WTC11 (cell line): ENCODE measurements around the gene MYH9.

Experiments
- FOXJ3 ChIP-seq: sonication (generic); formaldehyde crosslinking; IDR thresholded peaks from 2 replicates; pipeline ENCODE4 v1.9.0; 2021; ENCODE audit warnings: missing genetic modification reagents, mild to moderate bottlenecking, borderline replicate concordance
- KAT7 ChIP-seq: sonication (generic); formaldehyde crosslinking; IDR thresholded peaks from 2 replicates; pipeline ENCODE4 v1.8.1; 2023; ENCODE audit warnings: missing genetic modification reagents, mild to moderate bottlenecking, borderline replicate concordance
- TEAD4 ChIP-seq: sonication (generic); formaldehyde crosslinking; IDR thresholded peaks from 2 replicates; pipeline ENCODE4 v1.8.0; 2022; ENCODE audit warnings: mild to moderate bottlenecking, missing genetic modification reagents
- TP53 ChIP-seq: sonication (generic); formaldehyde crosslinking; IDR thresholded peaks from 2 replicates; pipeline ENCODE4 v1.8.1; 2023; ENCODE audit warnings: mild to moderate bottlenecking, missing genetic modification reagents
- ZNF121 ChIP-seq: sonication (generic); formaldehyde crosslinking; IDR thresholded peaks from 2 replicates; pipeline ENCODE4 v1.8.0; 2023; ENCODE audit warnings: missing genetic modification reagents
- TF ChIP-seq, protein P1 (sequence below): fragments of 200-600 bp; IDR thresholded peaks from 2 replicates; pipeline ENCODE4 v1.8.0; 2022; ENCODE audit warnings: antibody characterized with exemption
- TF ChIP-seq, protein P2 (sequence below): sonication (generic); formaldehyde crosslinking; IDR thresholded peaks from 2 replicates; pipeline ENCODE4 v1.8.1; 2023; ENCODE audit warnings: mild to moderate bottlenecking, missing genetic modification reagents, moderate library complexity
- TF ChIP-seq, protein P3 (sequence below): sonication (generic); formaldehyde crosslinking; IDR thresholded peaks from 2 replicates; pipeline ENCODE4 v1.8.1; 2022; ENCODE audit warnings: missing genetic modification reagents, borderline replicate concordance

DNA sequence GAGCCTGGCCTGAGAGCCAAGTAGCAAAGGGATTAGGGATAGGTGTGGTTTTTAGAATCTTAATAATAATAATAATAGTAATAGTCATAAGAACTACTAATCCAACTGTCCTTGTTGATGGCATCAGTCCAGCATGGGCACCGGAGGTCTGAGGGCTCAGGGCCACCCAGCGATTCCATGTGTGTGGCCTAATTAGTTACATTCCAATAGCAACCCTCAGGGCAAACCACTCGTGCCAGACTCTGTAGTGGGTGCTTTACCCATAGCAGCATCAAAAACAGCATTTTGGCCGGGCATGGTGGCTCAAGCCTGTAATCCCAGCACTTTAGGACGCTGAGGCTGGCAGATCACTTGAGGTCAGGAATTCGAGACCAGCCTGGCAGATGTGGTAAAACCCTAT lies 19.0 kb upstream of the MYH9 start:
- TF ChIP-seq, protein P1, sequence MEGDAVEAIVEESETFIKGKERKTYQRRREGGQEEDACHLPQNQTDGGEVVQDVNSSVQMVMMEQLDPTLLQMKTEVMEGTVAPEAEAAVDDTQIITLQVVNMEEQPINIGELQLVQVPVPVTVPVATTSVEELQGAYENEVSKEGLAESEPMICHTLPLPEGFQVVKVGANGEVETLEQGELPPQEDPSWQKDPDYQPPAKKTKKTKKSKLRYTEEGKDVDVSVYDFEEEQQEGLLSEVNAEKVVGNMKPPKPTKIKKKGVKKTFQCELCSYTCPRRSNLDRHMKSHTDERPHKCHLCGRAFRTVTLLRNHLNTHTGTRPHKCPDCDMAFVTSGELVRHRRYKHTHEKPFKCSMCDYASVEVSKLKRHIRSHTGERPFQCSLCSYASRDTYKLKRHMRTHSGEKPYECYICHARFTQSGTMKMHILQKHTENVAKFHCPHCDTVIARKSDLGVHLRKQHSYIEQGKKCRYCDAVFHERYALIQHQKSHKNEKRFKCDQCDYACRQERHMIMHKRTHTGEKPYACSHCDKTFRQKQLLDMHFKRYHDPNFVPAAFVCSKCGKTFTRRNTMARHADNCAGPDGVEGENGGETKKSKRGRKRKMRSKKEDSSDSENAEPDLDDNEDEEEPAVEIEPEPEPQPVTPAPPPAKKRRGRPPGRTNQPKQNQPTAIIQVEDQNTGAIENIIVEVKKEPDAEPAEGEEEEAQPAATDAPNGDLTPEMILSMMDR: no peak
- TF ChIP-seq, protein P2, sequence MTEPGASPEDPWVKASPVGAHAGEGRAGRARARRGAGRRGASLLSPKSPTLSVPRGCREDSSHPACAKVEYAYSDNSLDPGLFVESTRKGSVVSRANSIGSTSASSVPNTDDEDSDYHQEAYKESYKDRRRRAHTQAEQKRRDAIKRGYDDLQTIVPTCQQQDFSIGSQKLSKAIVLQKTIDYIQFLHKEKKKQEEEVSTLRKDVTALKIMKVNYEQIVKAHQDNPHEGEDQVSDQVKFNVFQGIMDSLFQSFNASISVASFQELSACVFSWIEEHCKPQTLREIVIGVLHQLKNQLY: no peak
- no peak for TF ChIP-seq KAT7 (CRISPR knock-in tag)
- TF ChIP-seq, protein P3, sequence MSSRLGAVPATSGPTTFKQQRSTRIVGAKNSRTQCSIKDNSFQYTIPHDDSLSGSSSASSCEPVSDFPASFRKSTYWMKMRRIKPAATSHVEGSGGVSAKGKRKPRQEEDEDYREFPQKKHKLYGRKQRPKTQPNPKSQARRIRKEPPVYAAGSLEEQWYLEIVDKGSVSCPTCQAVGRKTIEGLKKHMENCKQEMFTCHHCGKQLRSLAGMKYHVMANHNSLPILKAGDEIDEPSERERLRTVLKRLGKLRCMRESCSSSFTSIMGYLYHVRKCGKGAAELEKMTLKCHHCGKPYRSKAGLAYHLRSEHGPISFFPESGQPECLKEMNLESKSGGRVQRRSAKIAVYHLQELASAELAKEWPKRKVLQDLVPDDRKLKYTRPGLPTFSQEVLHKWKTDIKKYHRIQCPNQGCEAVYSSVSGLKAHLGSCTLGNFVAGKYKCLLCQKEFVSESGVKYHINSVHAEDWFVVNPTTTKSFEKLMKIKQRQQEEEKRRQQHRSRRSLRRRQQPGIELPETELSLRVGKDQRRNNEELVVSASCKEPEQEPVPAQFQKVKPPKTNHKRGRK (CRISPR knock-in tag): no peak
- TF ChIP-seq FOXJ3 (CRISPR knock-in tag): no peak
- no peak for TF ChIP-seq ZNF121 (CRISPR knock-in tag)
- TF ChIP-seq TEAD4 (CRISPR knock-in tag): no peak
- TF ChIP-seq TP53 (CRISPR knock-in tag): no peak
